H1 (cell line): ENCODE results near the gene SAPCD1. TPM values are rescaled to one million over a fixed set of nuclear protein-coding genes. Genes with fewer than 3 reads are reported as not detected.

Source experiments
- BRCA1 ChIP-seq: IDR thresholded peaks from 2 replicates; pipeline ENCODE4 v1.6.1; 2012; ENCODE audit warnings: low read depth, low read length, improper control_type of control experiment
- CBX5 ChIP-seq: fragments of 300-800, 300-1000 bp; sonication (generic); IDR thresholded peaks from 2 replicates; pipeline ENCODE4 v1.7.1; 2016; ENCODE audit warnings: antibody characterized with exemption, low read length, low read depth
- CBX8 ChIP-seq: fragments of 300-800, 300-1000 bp; sonication (generic); IDR thresholded peaks from 2 replicates; pipeline ENCODE4 v1.7.1; 2016; ENCODE audit warnings: low read depth, low read length, borderline replicate concordance
- FOSL1 ChIP-seq: IDR thresholded peaks from 2 replicates; pipeline ENCODE4 v1.6.1; 2011; ENCODE audit warnings: mild to moderate bottlenecking, low read depth, low read length, moderate library complexity; ENCODE audit not compliant: insufficient read depth
- TAF7 ChIP-seq: optimal IDR thresholded peaks from 2 replicates; pipeline ENCODE3; 2011; ENCODE audit warnings: low read depth, mild to moderate bottlenecking, inconsistent platforms, low read length, moderate library complexity, borderline replicate concordance
- polyA plus RNA-seq, 7 experiments: library from polyadenylated mRNA; depleted of rRNA in 3 of 7; stranded (reverse) in 5 of 7; unstranded in 2 of 7; fragments of >200 nt in 5 of 7; fragments of 200-250 nt in 2 of 7; gene quantifications; 1 replicate in 5 of 7; 2 replicates in 1 of 7; 4 replicates in 1 of 7; pipeline versions ENCODE4 v1.2.1 to v1.2.3, GENCODE V29; 2011 to 2013; ENCODE audit warnings: missing spikeins in 2 of 7, mixed read lengths in 2 of 7
- total RNA-seq: library from RNA; stranded (reverse); fragmentation: NEBNext Ultra II Directional; extraction: Animal tissue kit (Norgen Biotek cat#: 25700); gene quantifications from 2 replicates; pipeline ENCODE4 v1.2.1, GENCODE V29; 2021

The SAPCD1 gene
- total and polyA plus RNA-seq, 2 of the 8 experiments (the other 6 are each of a cell fraction or from before 2014, with no cell fraction given) = 3.1 to 5.9 TPM

GRCh38 chr6:31750411-31751022 lies 11.9 kb upstream of the SAPCD1 start (continued):
- TF ChIP-seq FOSL1 = no peak
- TF ChIP-seq BRCA1 = no peak
- TF ChIP-seq CBX5 = no peak
- TF ChIP-seq CBX8 = no peak
- no peak for TF ChIP-seq TAF7
